ENCODE data around the gene PLA2G2F.

PLA2G2F gene

GRCh38 chr1:20153000-20153418, 13.9 kb downstream of the PLA2G2F start:
- peak; percentile 42 for DNase-seq (ENCODE audit: low read depth, low spot score)
- in situ Hi-C loops (cut with HindIII; ENCODE audit: low sequenced_read_pairs), result no loop called here
- H3K4me3 ChIP-seq (ENCODE audit: low read depth, low read length), result no peak overlapping the region
- TF ChIP-seq CTCF (IDR thresholded peaks at IDR 0.05; ENCODE audit: low read depth, low read length), result no peak

- H3K4me3 ChIP-seq (ENCODE audit: low read depth, low read length), result no peak overlapping the region
- no peak for DNase-seq (ENCODE audit: low read depth, low spot score)
- TF ChIP-seq CTCF (IDR thresholded peaks at IDR 0.05; ENCODE audit: low read depth, low read length), result no peak
- in situ Hi-C loops (cut with HindIII; ENCODE audit: low sequenced_read_pairs), result no loop called here
These were observed 15.2 kb downstream of the PLA2G2F start for GRCh38 chr1:20154301-20154831.

GRCh38 chr1:20158358-20159070, 19.4 kb downstream of the PLA2G2F start:
- no peak overlapping the region for H3K4me3 ChIP-seq (ENCODE audit: low read depth, low read length)
- TF ChIP-seq CTCF (IDR thresholded peaks at IDR 0.05; ENCODE audit: low read depth, low read length), result no peak
- DNase-seq (ENCODE audit: low read depth, low spot score), result no peak
- in situ Hi-C loops (cut with HindIII; ENCODE audit: low sequenced_read_pairs), result no loop called here

- TF ChIP-seq CTCF (IDR thresholded peaks at IDR 0.05; ENCODE audit: low read depth, low read length), result no peak
- no peak overlapping the region for H3K4me3 ChIP-seq (ENCODE audit: low read depth, low read length)
- DNase-seq (ENCODE audit: low read depth, low spot score), result peak; percentile 22
- in situ Hi-C loops (cut with HindIII; ENCODE audit: low sequenced_read_pairs), result no loop called here
These were observed 20.9 kb downstream of the PLA2G2F start for GRCh38 chr1:20160034-20160433.

GRCh38 chr1:20164694-20165202, 25.6 kb downstream of the PLA2G2F start:
- in situ Hi-C loops (cut with HindIII; ENCODE audit: low sequenced_read_pairs), result no loop called here
- no peak for DNase-seq (ENCODE audit: low read depth, low spot score)
- no peak for TF ChIP-seq CTCF (IDR thresholded peaks at IDR 0.05; ENCODE audit: low read depth, low read length)
- H3K4me3 ChIP-seq (ENCODE audit: low read depth, low read length), result no peak overlapping the region

- DNase-seq (ENCODE audit: low read depth, low spot score), result no peak
- in situ Hi-C loops (cut with HindIII; ENCODE audit: low sequenced_read_pairs), result no loop called here
- peak; percentile 39 for TF ChIP-seq CTCF (IDR thresholded peaks at IDR 0.05; ENCODE audit: low read depth, low read length)
- H3K4me3 ChIP-seq (ENCODE audit: low read depth, low read length), result no peak overlapping the region
These were observed 26.4 kb downstream of the PLA2G2F start for GRCh38 chr1:20165522-20165951.
